DMS79 (cell line): ENCODE data around the gene PHRF1.

ENCODE experiments used
- DNase-seq: peaks from one replicate; lab custom pipeline; 2025; lab: John Stamatoyannopoulos, UW

The PHRF1 gene

DNA sequence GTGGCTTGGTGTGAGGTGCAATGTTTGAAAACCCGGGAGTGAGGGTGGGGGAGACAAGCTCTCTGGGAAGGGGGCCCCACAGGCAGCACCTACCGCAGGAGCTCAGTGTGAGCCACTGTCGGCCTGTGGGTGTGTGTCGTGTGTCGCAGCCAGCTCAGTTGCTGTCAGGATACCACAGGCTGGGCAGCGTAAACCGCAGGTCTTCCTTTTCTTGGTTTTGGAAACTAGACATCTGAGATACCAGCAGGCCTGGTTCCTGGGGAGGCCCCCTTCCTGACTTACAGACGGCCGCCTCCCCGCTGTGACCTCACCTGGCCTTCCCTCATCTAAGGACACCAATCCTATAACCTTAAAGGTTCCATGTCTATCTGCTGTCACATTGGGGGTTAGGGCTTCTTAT lies 20.1 kb downstream of the PHRF1 start:
- no peak for DNase-seq

DNA sequence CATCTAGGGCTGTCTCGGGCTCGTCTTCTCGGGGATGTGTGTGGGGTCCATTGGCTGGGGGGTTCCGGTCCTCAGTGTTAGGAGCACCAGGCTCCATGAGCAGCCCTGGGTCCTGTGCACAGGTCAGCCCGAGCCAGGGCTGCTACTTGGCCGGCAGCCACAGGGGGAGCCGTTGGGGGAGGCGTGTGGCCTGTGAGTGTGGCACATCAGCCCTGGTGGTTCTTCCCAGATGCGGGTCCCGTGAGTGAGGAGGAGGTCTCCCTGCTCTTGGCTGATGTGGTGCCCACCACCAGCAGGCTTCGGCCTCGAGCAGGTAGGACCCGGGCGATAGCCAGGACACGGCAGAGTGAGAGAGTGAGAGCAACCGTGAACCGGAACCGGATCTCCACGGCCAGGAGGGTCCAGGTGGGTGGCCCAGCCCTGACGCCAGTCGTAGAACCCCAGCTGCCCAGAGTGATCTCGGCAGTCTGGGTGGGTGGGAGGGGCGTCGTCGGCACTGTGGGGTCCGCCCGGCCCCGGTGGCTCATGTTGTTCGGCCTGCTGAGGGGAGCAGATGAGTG lies 21.0 kb downstream of the PHRF1 start:
- no peak for DNase-seq

- DNase-seq: no peak
Measured at GRCh38 chr11:598005-598680, 21.9 kb downstream of the PHRF1 start.

GRCh38 chr11:601573-602245 lies 25.4 kb downstream of the PHRF1 start:
- DNase-seq: no peak

- DNase-seq: no peak
Measured at GRCh38 chr11:603154-603553, 26.9 kb downstream of the PHRF1 start.

DNA sequence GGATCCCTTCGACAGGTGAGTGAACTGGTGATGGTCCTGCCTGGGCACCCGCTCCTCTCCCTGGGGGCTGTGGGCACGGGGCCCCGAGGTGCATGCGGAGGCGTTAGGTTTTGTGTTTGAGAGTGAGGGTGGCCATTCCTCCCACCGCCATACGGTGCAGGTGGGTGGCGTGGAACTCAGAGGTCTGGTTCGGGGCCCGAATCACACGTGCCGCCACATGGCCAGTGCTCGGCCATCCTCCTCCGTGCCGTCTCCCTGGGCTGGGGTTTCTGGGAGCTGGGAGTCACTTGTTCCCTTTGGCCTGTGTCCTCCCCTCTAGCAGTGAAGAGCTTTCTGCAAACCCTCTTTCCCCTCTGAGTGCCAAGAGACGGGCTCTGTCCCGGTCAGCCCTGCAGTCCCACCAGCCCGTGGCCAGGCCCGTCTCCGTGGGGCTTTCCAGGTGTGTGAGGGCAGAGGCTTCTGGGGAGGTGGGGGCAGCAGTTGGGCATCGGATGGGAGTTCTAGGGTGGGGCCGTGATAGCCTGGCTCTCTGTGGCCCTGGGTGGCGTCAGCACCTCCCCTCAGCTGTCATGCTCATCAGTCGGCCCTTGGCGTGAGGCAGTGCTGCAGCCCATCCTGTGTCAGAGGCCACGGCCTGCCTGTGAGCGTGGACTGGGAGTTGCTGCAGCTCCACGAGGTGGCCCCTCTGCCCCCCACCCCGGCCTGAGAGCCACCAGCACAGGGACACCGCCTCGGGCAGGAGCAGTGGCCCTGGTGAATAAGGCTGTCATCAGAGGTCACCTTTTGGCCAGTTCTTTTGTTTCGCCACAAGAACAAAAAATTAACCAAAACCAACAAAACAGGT lies 29.2 kb downstream of the PHRF1 start:
- DNase-seq: no peak

DNA sequence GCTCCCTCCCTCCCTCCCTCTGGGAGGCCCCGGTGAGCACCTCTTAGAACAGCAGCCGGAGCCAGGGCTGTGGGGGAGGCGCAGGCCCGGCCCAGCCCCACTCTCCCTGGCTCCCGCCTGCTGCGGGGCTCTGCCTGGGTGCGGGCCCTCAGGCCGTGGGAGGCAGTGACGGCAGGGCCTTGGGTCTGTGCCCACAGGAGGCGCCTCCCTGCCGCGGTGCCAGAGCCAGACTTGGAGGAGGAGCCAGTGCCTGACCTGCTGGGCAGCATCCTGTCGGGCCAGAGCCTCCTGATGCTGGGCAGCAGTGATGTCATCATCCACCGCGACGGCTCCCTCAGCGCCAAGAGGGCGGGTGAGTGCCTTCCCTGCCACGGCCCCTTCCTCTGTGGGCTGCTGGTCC lies 30.0 kb downstream of the PHRF1 start:
- DNase-seq: no peak

DNA sequence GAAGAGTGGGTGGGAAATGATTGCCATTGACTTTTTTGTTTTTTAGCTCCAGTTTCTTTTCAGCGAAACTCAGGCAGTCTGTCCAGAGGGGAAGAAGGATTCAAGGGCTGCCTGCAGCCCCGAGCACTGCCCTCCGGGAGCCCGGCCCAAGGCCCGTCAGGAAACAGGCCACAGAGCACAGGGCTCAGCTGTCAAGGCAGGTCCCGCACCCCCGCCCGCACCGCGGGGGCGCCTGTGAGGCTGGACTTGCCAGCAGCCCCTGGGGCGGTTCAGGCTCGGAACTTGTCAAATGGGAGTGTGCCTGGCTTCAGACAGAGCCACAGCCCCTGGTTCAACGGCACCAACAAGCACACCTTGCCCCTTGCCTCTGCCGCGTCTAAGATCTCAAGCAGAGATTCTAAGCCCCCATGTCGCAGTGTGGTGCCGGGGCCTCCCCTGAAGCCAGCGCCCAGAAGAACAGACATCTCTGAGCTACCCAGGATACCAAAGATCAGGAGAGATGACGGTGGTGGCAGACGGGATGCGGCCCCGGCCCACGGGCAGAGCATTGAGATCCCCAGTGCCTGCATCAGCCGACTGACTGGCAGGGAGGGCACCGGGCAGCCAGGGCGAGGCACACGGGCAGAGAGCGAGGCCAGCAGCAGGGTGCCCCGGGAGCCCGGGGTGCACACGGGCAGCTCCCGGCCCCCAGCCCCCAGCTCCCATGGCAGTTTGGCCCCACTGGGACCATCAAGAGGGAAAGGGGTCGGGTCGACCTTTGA lies 30.9 kb downstream of the PHRF1 start:
- no peak for DNase-seq

GRCh38 chr11:607971-608659 lies 31.8 kb downstream of the PHRF1 start:
- no peak for DNase-seq

- no peak for DNase-seq
Measured at GRCh38 chr11:608791-609251, 32.6 kb downstream of the PHRF1 start.

GRCh38 chr11:609341-609811 lies 33.1 kb downstream of the PHRF1 start:
- DNase-seq: no peak

GRCh38 chr11:610146-610801 lies 34.0 kb downstream of the PHRF1 start:
- DNase-seq: no peak

DNA sequence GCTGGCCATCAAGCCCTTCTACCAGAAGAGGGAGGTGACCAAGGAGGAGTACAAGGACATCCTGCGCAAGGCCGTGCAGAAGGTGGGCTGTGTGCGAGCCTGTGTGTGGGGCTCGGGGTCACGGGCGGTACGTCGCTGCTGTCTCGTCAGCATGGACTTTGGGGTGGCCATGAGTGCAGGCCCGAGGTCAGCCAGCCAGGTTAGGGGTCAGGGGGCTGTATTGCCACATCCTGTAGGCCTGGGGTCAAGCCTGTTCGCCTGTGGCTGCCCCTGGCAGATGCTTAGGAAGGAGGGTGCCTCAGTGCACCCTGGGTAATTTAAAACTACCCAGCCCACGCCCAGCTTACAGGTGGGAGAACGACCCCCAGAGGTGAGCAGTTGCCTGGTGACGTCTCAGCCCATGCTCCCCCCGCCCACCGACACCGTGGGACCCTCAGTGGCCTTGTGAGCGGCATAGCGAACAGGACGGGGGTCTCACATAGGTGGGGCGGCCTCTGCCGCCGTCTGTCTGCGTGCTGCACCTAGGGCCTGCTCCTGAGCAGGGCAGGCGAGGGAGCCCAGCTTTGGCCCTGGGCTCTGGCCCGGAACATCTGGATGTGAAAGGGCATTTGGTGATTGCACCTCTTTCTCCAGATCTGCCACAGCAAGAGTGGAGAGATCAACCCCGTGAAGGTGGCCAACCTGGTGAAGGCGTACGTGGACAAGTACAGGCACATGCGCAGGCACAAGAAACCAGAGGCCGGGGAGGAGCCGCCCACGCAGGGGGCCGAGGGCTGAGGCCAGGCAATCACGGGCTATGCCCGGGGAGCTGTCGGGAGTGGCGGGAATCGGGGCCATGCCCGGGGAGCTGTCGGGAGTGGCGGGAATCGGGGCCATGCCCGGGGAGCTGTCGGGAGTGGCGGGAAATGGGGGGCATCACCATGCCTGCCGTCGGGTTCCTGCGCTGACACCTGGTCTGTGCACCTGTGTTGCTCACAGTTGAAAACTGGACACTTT lies 35.0 kb downstream of the PHRF1 start:
- DNase-seq: no peak

- no peak for DNase-seq
Measured at GRCh38 chr11:612201-612960, 36.1 kb downstream of the PHRF1 start.

- no peak for DNase-seq
Measured at GRCh38 chr11:612961-613300, 36.7 kb downstream of the PHRF1 start.

GRCh38 chr11:613369-613968 lies 37.2 kb downstream of the PHRF1 start:
- no peak for DNase-seq

DNA sequence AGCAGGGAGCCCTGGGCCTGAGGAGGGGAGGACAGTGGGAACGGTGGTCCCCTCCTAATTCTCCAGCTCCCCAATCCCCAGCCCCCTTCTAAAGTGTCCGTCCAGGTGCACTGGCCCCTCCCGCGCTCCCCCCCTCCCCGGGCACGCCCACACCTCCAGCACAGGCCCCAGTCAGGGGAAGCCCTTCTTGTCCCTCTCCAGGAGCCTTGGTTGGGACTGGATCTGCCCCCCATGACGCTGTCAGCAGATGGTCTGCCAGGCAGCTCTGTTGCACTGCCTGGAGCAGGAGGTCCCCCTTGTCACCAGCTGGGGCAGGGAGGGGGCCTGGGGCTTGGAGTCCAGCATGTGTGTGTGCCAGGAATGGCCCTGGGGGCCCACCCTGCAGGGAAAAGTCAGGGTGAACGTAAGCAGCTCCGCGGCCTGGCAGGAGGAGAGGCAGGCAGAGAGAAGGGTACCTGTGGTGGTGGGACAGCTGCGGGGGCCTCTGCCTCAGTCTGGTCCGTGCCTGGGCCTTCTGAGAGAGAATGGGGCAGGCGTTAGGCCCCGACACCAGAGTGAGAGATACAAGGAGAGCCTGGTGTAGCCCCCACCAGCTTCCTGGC lies 37.9 kb downstream of the PHRF1 start:
- no peak for DNase-seq
